ENCODE data around the gene ADORA1.

Gene ADORA1

GRCh38 chr1:203162403-203162802 lies 34.9 kb downstream of the ADORA1 start:
- DNase-seq, result no peak

- DNase-seq, result no peak
Observed at GRCh38 chr1:203163891-203164635, 36.5 kb downstream of the ADORA1 start.

GRCh38 chr1:203165101-203165799 lies 37.7 kb downstream of the ADORA1 start:
- DNase-seq, result no peak

GRCh38 chr1:203165800-203166161 lies 38.3 kb downstream of the ADORA1 start:
- DNase-seq, result no peak

- DNase-seq, result no peak
Observed at GRCh38 chr1:203166192-203166940, 38.8 kb downstream of the ADORA1 start.

DNA sequence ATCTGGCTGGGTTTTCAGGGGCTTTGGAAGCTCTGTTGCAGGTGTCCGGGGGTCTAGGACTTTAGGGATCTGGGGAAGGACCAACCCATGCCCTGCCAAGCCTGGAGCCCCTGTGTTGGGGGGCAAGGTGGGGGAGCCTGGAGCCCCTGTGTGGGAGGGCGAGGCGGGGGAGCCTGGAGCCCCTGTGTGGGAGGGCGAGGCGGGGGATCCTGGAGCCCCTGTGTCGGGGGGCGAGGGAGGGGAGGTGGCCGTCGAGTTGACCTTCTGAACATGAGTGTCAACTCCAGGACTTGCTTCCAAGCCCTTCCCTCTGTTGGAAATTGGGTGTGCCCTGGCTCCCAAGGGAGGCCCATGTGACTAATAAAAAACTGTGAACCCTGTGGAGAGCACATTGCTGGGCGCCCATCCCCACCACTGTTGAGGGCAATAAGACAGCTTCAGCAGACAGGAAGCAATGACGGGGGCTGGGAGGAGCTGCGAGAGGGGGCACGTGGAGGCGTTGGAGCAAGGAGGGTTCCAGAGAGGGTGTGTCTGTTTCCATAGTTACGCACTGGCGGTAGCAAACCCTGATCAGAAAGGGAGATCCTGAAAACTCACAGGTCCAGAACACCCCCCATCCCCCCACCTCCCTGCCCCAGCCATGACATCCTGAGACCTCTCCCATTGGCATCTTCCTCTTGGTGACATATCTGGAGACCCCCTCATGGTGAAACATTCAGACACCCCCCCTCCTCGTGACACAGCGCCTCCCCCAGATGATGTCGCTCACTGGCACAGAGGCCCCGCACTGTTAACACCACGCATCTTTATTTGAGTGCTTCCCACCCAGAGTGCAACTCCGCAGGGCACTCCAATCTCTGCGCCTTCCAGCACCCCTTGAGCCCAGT lies 39.7 kb downstream of the ADORA1 start:
- no peak for DNase-seq

DNA sequence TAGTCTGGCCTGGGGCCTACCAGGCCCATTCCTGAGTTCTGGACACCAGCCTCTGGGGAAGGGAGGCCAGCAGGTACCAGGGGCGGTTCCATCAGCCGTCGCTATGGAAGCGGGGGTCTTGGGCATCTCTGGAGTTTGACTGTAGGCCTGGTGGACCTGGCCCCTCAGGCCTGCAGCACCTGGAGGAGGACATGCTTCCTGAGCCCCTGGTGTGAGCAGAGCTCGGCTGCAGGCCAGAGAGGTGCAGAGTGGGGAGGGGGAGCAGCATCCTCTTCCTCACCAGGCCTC lies 40.3 kb downstream of the ADORA1 start:
- no peak for DNase-seq

DNA sequence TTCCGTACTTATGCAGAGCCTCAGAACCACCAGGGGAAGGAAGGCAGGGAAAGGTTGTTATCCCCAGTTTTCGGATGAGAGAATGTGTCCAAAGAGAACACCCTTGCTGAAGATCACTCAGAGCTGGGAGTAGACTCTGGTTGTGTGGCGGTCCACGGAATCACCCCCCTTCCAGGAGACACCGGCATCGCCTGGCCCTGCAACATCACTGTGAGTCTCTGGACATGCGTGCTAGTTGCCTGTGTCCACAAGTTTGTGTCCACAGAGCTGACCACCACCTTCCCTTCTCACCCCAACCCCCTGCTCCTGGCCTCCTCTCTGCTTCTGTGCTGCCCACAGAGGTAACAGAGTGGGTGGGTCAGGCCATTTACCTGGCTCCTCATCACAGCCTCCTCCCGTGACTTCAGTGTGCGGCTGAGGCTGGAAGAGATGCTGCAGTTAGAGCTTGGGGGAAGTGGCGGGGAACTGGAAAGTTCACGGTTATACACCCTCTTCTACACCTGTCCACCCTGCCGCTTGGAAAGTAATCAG lies 40.8 kb downstream of the ADORA1 start:
- DNase-seq, result no peak

DNA sequence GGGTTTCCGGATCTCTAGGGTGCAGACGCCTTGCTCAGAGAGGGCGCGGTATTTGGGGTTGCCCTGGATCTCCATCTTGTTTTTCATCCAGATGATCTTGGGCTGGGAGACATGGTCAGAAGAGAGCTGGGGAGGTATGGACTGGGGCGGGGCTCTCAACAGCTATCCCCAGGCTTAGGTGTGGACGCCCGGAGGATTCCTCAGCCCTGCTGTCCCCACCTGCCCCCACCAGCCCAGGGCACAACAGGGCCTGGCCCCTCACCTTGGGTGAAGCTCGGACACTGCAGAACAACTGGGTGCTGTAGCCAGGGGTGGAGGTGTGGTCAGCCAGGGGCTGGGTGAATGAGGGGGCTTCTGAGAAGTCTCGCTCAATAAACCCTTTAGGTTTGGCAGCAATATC lies 41.5 kb downstream of the ADORA1 start:
- no peak for DNase-seq

GRCh38 chr1:203169770-203170520 lies 42.4 kb downstream of the ADORA1 start:
- no peak for DNase-seq

DNA sequence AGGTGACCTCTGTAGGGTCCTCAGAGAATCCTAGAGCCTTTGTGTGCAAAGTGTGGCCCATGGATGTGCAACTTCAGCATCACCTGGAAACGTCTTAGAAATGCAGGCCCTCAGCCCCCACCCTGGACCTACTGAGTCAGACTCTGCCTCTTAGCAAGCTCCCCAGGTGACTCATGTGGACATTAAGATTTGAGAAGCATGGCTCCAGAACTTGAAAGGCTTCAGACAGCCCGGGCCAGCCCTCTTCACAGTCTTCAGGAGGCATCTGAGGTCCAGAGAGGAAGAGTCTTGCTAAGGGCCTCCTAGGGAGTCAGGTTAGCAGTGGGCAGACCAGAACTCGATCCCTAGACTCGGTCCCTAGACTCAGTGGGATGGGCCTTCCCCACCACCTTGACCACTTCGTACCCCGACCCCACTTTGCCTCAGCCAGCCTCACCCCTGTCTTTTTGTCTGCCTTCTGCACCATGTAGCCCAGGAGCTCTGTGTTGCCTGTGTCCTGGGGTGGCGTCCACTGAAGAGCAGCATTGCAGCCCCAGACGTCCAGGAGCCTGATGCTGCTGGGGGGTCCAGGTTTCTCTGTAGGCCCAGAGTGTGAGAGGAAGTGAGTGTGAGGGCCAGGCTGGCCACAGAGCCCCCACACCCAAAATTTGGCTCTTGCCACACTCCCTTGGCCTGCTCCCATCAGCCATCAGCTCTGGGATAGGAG lies 43.3 kb downstream of the ADORA1 start:
- no peak for DNase-seq

DNA sequence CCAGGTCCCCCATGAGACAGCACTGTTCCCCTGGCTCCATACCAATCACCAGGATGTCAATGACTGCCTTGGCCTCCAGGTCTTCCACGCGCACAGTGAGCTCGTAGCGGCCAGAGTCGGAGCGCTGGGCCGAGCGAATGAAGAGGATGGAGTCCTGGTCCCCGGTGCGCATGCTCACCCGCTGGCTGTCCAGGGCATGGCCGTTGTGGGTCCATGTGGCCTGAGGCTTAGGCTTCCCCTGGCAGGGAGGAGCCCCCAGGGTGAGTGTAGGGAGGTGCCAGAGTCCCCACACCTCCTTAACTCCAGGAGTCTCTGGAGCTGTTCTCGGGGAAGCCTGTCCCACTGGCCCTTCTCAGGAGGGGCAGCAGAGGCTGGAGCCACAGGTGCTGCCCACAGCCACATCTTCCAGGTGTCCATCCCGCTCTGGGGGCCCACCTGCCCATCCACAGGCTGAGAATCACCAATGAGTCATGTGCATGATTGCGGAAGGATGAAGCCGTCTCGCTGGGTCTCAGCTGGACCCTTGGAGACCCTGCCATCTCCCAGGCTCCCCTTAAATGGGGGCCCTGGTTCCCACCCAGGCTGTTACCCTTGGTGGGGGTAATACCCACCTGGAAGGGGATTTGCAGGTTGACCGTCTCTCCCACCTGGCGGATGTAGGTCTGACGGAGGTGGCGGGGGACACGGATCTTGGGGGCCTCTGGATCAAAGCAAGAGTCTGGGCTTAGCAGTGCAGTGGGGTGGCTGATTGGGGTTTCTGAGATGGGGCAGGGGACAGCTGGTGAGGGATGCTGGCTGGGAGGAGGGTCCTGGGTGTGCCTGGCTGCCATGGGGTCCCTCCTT lies 44.0 kb downstream of the ADORA1 start:
- no peak for DNase-seq

GRCh38 chr1:203172184-203173010 lies 44.9 kb downstream of the ADORA1 start:
- DNase-seq, result no peak

DNA sequence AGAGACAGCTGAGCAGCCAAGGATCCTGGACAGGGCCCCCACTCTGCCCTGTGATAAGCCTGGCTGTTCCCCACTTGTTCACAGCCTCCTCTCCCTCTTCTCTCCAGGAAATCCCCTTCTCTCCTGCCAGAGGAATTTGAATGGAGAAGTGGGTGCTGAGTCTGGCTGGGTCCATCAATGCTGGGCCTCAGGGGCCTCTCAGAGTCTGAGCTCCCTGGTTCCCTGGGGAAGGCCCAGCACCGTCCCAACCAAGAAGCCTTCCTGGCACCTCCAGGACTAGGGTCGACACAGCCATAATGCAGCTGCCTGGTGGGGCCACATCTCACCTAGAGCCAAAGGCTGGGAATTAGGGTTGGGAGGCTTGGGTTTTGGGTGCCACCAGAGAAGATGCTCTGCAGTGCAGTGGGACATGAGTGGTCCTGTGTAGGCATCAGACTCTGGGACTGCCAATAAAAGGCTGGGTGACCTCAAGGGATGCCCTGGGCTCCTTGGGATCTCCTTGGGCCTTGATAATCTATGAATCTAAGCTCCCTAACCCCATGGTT lies 45.6 kb downstream of the ADORA1 start:
- DNase-seq, result no peak

- DNase-seq, result no peak
Observed at GRCh38 chr1:203173566-203173965, 46.0 kb downstream of the ADORA1 start.

- DNase-seq, result no peak
Observed at GRCh38 chr1:203174324-203174985, 46.9 kb downstream of the ADORA1 start.

DNA sequence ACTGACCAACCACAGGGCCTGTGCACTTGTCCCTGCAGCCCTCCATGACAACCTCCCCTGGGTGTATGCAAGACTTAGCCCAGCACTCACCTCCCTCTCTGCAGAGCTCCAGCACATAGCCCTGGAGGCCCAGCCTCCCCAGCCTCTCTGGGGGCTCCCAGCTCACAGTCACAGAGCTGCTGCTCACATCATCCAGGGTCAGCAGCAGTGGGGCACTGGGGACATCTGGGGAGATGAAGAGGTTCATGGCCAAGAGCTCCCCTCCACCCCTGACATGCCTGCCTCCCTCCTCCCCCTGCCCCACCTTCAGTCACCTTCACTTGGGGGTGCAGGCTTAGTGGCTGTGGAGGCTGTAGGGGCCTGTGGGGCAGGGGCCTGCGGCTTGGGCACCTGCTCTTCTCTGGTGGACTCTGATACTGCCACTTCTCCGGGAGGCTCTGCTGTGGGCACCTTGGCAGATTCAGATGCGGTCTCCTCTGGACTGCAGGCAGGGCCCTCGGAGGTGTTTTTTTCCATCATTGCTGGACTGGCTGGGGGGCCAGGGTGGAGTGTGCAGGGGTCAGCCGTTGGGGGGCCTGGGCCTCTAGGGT lies 47.8 kb downstream of the ADORA1 start, which contains the start of gene MYBPH:
TSS of gene MYBPH (minus strand) at position 590 of the 590 bp plus-strand sequence. CDS start at position 519, 71 bp downstream.
- no peak for DNase-seq

- no peak for DNase-seq
Observed at GRCh38 chr1:203175827-203176241, 48.3 kb downstream of the ADORA1 start.
